Spleen (tissue), 7 donors: Measurements from ENCODE around the gene DDR2.

ENCODE experiments used
- CTCF ChIP-seq, 11 experiments: fragments of 200-600 bp in 7 of 11; fragments of 450-650 bp in 4 of 11; sonication (generic) in 4 of 11; IDR thresholded peaks in 8 of 11; conservative IDR thresholded peaks in 3 of 11; 1 replicate in 7 of 11; 2 replicates in 4 of 11; pipeline versions ENCODE4 v1.4.0 to v1.8.0; 2016 to 2021; ENCODE audit warnings: antibody characterized with exemption in 11 of 11, inconsistent platforms in 4 of 11, mild to moderate bottlenecking in 1 of 11
- POLR2AphosphoS5 ChIP-seq, 3 donors: sonication (generic); formaldehyde crosslinking; IDR thresholded peaks; one replicate each; pipeline ENCODE4 v1.5.1; 2017; ENCODE audit warnings: antibody characterized with exemption in 3 of 3
- donor health status: DM: no; HTN: no; CAD: no; lungs with moderate emphysema.
- donor health status: DM: no; HTN: no; CAD: no.
- donor health status: DM: no; HTN: no; CAD: no.

- no peak for TF ChIP-seq CTCF (IDR thresholded peaks at IDR 0.05 in 8 of 11, conservative IDR thresholded peaks at IDR 0.05 in 3 of 11)
- TF ChIP-seq POLR2AphosphoS5 (IDR thresholded peaks at IDR 0.05): no peak
Measured at GRCh38 chr1:162706003-162706402, 73.7 kb downstream of the DDR2 start.
